GM21526 (cell line): ENCODE data around the gene CYBC1.

Source experiments
- ATAC-seq: cut with Tn5 transposase; IDR thresholded peaks from one replicate; pipeline ENCODE4 v1.9.1; 2021; ENCODE audit warnings: moderate library complexity; ENCODE audit not compliant: unreplicated experiment, low FRiP score

The CYBC1 gene

GRCh38 chr17:82411396-82412053, 39.0 kb downstream of the CYBC1 start:
- no peak for ATAC-seq

DNA sequence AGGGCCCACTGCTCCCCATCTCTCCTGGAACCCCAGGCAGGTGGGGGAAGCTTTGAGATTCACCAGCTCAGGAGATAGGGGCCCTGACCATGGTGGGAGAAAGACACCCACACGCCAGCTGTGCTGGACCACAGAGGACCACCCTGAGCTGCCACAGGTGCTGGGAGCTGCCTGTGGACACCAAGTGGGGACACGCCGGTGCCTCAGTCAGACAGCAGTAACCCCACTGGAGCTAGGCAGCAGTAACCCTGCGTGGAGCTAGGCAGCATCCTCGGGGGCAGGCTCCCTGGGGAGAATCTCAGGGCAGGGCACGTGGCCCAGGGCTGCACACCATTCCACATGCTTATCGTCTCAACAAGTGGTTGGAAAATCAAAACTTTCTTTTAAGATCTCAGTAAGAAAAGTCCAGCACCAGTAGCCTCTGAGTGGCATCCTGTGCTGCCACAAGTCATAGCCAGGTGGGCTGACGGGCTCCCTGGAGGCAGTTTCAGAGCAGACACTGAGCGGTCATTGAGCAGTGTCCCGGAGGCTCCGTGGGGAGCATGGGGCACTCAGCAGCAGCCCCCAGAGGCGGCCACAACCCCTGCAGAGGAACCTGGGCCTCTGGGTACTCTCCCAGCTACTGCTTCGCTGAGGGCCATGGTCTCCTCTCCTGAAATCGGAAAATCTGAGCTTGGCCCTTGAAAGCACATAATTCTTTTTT, 40.4 kb downstream of the CYBC1 start:
- no peak for ATAC-seq

DNA sequence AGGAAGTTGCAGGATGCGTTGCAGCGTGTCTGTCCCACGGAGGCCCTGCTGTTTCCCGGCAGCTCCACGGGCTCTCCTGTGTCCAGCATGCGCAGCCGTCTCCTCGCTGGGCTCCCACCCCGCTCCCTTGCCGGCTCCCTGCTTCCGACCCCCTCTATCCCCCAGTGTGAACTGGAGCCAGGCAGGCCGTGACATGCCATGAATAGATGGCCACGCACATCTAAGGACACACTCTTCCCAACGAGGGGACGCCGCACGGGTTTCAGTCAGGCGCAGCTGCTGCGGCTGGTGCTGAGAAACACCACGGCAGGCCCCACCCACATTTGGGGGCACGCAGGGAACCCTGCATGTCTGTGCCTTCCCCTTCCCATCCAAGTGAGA, 41.6 kb downstream of the CYBC1 start:
- no peak for ATAC-seq

DNA sequence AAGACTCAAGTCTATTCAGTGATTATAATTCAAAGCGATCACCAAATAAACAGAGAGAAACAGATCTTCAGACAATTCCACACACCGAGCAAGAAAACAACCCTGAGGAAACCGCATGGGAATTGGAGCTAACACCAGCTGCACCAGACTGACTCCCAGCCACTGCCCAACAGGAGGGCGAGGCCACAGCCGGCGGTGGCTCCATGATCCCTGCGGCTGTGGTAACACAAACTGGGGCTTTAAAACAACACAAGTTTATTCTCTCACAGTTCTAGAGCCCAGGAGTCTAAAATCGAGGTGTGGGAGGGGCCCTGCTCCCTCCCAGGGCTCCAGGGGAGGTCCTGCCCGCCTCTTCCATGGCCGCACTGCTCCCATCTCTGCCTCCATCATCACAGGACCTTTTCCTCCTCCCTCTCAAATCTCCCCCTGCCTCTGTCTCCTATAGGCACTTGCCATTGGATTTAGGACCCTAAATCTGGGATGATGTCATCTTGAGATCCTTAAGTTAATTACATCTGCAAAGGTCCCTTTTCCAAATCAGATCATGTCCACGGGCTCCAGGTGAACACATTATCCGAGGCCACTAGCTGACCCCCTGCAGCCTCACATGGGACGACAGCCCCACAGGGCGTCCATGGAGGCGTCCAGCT, 42.1 kb downstream of the CYBC1 start:
- no peak for ATAC-seq

DNA sequence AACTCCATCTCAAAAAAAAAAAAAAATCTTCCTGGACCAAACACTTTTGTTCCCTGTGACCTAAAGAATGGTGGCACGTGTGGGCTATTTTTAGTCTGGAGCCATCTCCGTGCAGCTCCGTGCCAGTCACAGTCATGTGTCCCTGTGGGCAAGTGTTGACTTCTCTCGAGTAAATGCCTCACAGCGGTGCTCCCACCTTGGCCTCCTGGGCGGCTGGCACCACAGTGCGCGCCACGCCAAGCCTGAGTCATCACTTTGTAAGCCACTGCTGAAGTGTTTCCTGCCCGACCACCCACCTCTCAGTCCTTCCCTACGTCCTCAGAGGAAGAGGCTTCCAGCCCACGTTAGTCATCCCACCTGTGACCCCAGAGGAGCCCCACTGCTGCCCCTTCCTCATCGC, 43.3 kb downstream of the CYBC1 start:
- no peak for ATAC-seq

GRCh38 chr17:82406131-82406671, 44.4 kb downstream of the CYBC1 start:
- no peak for ATAC-seq

DNA sequence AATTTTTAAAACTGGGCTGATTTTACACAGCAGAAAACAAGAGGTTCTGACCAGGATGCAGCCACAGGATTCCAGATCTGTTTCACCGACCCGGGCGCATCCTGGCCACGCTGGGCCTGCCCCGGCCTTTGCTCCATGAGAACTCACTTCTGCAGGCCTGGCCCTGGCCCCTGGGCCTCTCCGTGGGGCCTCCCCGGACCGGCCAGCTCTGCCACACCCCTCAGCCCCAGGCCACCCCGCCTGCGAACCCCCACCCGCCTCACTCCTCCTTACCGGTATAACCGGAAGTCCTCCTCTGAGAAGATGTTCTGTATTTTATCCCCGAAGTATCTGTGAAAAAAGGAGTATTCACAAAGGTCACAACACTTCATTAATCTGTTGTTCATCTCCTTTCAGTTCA, 45.5 kb downstream of the CYBC1 start:
- no peak for ATAC-seq

DNA sequence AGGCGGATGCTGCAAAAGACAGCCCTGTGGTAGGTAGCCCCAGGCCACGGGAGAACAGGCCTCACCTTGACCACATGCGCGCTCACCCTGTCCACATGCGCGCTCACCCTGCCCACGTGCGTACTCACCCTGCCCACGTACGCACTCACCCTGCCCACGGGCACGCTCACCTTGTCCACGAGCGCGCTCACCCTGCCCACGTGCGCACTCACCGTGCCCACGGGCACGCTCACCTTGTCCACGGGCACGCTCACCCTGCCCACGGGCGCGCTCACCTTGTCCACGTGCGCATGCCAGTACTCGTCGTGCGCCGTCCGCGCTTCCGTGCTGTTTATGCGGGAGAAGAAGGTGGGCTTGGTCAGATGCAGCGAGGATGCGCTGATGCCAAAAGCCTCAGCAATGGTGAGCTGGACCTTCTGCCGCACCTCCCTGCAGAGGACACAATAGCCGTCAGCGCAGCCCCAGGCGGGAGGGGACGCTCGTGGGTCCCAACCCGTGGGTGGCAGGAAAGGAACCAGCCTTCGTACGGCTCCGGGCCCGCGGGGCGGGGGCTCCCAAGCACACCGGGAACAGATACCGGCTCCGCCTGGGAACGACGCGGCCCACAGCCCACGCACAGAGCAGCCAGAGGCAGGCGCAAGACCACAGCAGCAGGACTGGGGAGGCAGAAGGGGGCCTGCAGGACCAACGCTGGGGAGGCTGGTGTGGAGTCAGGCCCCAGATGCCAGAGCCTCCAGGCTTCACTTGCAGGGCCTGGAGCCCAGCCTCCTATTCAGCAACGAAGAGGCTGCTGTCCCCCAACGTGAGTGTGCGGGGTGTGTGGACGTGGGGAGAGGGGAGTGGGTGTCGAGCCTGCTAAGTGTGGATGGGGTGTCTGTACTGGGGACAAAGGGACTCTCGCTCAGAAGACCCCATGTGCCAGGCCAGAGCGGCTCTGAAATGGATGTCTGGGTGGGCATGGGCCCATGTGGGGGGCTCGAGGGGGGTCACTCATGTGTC, 46.6 kb downstream of the CYBC1 start:
- no peak for ATAC-seq

GRCh38 chr17:82402865-82403264, 47.7 kb downstream of the CYBC1 start:
- ATAC-seq: no peak

GRCh38 chr17:82400830-82401229, 49.7 kb downstream of the CYBC1 start:
- ATAC-seq: no peak

DNA sequence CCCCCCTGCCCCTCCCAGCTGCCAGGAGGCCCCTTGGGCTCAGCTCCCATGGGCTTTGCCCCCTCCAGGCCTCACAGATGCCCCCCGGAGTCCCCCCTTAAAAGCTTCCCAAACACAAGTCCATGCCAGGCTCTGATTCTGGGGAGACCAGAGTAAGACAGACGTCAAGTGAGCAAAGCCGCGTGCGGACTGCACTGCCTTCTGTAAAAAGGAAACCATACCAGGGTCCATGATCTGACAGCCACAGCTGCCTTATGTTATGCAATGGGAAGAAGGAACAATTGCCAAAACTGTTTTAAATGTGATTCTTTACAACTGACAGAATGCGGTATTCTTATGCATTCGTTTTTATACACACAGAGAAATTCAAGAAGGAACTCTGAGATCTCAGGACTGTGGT, 50.3 kb downstream of the CYBC1 start:
- no peak for ATAC-seq

- no peak for ATAC-seq
Measured at GRCh38 chr17:82399601-82400101, 50.9 kb downstream of the CYBC1 start.

DNA sequence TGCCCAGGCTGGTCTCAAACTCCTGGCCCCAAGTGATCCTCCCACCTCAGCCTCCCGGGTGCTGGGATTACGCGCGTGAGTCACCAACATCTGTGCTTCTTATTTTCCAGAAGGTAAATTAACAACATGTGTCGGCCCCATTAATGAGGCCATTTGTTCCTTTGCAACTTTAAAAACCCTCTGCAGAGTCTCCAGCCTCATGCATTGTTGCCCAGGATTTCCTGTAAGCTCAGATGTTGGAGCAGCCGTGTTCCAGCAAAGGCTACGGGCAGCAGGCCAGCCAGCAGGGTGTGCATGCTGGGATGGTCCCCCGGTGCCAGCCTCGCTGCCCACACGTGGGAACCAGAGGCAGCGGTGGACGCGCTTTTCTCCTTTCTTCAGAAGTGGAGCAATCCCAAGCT, 51.5 kb downstream of the CYBC1 start:
- no peak for ATAC-seq

GRCh38 chr17:82397449-82398335, 52.9 kb downstream of the CYBC1 start:
- no peak for ATAC-seq

DNA sequence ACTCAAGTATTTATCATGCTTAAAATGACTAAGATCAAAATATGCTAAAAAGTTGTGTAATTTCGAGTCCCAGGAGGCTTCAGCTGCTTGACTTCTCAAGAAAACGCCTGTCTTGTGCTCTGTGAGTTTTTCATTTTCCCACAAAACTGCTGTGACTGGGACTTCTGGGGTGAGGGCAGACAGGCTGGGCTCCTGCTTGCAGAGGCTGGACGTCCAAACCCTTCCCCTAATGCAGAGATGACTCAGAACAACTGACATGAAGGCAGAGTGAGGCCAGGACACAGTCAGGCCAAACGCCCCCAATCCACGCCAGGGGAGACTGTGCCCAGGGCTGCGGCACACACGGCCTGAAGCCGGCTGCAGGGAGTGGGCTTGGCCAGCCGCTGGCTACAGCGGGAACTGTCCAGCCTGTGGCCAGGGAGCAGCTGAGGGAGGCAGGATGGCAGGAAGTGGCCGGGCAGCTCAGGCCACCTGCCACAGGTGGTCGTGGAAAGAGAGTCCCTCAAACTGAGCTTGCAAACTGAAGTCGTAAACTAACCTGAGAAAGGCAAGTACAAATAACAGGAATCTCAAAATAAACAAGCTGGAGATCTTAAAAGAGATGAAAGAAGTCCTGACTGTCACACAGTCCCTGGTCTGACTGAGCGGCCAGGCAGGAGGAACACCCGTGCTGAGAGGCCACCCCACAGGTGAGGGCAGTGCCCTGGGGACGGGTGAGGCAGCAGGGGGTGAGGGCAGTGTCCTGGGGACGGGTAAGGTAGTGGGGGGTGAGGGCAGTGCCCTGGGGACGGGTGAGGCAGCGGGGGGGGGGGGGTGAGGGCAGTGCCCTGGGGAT, 53.7 kb downstream of the CYBC1 start:
- ATAC-seq: no peak

GRCh38 chr17:82394278-82394677, 56.3 kb downstream of the CYBC1 start:
- ATAC-seq: no peak

DNA sequence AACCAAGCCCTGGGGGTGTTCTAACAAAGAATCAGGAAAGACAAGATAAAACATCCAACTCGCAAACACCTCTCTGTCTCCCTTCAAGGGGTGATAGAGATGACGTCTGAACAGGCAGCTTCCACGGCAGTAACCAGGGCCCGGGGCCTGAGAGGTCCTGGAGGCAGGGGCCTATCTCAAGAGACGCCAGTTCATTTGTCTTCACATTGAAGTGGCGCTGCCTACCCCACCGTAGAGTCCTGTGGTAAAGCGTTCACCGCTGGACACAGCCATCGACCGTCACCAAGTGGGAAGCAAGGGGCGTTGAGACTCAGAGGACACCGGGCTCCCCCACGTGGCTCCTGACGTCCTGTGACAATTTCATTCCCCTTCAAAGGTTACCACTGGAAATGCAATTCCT, 57.6 kb downstream of the CYBC1 start:
- no peak for ATAC-seq
